GM19193 (cell line): ENCODE data around the gene ACYP2.

Source experiments
- POLR2A ChIP-seq: IDR thresholded peaks from 4 replicates; pipeline ENCODE4 v1.6.1; 2011; ENCODE audit not compliant: insufficient read depth, insufficient read length; ENCODE audit errors: extremely low read depth

The ACYP2 gene

DNA sequence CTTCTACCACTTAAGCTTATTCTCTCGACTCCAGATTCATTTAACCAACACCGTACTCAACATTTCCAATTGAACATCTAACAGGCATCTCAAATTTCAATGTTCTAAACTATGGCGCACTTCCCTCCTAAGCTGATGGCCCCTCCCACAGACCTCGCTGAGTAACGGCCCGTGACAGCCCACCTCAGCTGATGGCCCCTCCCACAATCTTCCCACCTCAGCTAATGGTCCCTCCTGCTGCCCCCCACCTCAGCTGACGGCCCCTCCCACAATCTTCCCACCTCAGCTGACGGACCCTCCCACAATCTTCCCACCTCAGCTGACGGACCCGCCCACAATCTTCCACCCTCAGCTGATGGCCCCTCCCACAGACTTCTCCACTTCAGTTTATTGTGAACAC is 197.7 kb downstream of the ACYP2 start:
- TF ChIP-seq POLR2A = no peak

DNA sequence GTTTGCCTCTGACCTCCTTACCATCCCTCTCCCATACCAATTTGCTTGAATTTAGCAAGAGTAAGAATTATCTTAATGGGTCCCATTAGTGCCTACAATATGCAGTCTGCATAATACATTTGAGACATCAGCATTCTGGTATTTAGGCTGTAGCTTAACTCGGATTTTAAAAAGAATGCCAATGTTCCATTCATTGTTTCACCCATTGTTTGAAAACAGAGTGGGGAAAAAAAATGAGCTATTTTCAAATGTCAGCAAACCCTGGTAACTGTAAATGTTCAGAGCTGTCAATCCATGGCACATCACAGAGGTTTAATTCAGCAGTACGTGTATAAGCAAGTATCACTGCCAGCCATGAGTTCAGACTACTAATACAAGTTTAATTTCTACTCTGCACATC is 202.6 kb downstream of the ACYP2 start:
- TF ChIP-seq POLR2A = no peak

DNA sequence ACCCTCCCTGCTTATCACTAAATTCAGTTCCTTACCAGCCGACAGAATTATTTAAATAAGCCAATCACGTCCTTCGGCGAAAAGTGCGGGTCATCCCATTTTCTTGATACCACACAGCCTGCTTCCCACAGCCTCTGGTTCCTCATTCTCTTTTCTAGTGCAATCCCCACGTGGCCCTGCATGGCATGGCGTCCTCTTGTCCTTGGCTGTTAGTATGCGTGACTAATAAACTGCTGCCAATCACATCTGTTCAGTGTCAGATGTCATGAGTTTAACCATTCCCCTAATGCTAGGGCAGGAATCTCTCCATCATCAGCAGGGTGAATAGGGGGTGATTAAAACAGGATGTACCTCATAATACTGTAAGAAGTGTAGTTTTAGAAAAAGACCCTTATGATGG is 203.4 kb downstream of the ACYP2 start:
- TF ChIP-seq POLR2A = no peak

DNA sequence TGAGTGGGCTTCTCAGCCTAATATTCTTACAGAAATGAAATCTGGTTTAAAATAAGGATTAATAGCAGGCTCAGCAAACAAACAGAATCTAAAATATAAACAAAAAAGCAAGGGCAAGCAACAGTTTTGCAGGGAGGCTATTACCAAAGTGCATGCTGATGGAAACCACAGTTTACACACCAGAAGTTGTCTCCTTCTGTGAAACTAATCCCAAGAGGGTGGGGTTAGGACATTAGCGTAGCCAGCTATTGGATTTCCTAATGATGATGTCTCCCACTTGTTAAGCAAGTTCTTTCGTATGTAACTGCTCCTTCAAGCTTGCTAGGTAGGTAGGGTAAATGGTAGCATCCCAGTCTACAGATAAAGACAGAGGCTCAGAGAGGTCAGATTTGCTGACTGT is 205.6 kb downstream of the ACYP2 start:
- no peak for TF ChIP-seq POLR2A

DNA sequence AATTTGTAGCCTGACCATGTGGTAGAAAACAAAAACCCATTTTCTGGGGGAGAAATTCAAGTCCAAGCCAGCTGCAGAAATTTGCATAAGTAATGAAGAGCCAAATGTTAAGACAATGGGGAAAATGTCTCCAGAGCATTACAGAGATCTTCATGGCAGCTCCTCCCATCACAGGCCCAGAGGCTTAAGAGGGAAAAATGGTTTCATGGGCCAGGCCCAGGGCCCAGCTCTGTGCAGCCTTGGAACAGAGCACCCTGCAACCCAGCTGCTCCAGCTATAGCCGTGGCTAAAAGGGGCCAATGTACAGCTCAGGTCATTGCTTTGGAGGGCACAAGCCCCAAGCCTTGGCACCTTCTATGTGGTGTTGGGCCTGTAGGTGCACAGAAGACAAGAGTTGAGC is 209.7 kb downstream of the ACYP2 start:
- no peak for TF ChIP-seq POLR2A

DNA sequence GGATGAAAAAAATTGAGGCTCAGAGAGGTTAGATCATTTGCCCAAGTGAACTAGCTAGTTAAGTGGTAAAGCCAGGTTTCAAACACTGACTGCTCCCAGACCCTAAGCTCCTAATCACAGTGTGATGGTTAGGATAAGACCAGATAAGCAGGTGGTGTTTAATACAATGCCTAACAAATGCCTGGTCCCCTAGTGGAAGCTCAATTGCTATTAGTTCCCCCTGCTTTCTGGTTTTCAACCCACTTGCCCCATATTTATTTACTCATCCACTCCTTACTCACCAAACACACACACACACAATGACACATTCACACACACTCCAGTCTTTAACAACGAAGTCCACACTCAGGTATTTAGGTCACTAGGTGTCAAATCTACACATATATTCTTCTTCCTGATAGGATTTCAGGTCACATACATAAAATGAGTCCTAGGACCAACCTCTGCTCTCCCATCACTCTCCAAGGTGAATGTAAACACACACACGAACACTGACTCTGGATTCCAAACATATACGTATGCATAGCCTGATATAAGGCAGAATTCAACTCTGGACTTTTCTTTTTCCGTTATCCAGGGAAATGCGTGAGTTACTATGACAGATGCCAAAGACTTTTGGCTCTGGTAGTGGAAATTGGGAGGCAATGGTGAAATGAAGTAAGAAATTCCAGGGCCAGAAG is 214.2 kb downstream of the ACYP2 start:
- no peak for TF ChIP-seq POLR2A

DNA sequence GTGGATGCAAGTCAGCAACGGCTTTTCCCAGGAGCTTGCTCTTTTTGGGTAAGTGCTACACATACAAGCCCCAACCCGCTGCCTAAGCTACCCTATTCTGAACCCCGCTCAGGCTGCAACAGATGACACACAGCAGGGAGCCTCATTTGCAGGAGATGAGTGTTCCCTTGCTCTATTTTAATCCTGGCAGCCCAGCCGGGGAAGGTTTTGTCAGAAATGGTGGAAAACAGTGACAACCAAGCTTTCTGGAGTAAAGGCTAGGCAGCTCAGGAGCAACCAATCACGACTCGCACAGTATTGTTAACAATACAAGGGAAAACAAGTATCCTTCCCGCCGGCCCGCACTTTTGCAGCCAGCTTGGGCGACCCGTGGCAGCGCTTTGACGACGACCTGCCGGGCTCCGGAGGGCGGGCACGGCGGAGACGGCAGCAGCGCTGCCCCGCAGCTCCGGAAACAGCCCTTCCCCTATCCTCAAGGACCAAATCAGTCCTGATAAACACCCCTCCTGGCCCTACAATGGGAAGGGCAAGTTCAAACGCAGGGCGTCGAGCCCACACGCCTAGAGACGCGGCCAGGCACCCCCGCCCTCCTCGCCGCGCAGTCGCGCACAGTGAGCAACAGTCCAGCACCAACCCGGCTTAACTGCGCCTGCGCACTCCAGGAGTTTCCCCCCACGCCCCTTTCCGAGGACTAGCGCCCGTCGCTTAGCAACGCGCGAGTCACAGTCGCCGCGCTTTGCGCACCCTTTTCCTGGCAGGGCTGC is 214.9 kb downstream of the ACYP2 start:
- no peak for TF ChIP-seq POLR2A

DNA sequence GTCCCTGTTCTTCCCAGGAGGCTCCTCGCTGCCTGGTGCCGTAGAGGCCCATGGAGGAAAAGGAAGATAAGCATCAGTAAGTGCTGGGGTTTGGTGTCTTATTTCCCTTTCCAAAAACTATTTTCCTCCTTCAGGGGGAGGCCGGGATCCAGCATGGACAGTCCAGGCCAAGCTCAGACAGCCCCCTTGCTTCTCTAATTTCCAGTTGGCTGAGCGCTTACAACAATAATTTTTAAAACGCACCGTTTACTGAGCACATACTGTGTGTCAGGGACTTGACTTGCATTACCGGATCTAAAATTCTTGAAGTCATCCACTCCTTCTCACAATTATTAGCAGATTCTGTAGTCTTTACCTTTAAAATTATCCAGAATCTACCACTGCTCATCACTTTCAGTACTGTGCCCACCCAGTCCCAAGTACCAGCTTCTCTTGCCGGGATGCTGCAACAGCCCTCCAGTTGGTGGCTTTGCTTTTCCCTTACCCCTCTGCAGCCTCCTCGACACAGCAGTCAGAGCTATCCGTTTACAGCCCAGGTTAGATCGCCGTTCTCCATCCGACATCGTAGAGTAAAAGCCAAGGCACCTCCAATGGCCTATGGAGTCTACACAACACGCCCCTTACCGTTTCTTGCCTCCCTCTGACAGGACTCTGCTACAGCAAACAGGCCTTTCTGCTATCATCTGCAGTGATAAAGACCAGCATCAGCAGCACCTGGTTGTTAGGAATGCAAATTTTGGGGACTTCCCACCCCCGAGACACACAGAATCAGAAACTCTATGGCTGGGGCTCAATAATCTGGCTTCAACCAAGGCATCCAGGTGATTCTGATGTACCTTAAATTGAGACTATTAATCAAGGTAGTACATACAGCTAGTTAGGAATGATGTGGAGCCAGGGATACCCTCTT is 215.8 kb downstream of the ACYP2 start:
- no peak for TF ChIP-seq POLR2A

DNA sequence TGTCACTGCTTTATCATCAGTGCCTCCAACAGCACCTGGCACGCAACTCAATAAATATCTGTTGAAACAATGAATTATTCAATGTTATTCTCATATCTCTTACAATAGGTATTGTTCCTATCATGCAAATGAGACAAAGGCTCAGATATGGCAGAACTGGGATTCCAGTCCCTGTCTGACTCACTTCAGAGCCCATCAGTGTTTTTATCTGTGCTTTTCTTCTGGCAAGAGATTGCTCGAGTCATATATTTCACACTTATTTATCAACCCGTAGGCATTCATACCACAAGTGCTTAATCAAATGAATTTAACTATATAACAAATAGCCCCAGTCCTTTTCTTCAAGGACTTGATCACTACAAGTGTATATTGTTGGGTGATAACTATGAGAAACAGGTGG is 217.0 kb downstream of the ACYP2 start:
- no peak for TF ChIP-seq POLR2A

DNA sequence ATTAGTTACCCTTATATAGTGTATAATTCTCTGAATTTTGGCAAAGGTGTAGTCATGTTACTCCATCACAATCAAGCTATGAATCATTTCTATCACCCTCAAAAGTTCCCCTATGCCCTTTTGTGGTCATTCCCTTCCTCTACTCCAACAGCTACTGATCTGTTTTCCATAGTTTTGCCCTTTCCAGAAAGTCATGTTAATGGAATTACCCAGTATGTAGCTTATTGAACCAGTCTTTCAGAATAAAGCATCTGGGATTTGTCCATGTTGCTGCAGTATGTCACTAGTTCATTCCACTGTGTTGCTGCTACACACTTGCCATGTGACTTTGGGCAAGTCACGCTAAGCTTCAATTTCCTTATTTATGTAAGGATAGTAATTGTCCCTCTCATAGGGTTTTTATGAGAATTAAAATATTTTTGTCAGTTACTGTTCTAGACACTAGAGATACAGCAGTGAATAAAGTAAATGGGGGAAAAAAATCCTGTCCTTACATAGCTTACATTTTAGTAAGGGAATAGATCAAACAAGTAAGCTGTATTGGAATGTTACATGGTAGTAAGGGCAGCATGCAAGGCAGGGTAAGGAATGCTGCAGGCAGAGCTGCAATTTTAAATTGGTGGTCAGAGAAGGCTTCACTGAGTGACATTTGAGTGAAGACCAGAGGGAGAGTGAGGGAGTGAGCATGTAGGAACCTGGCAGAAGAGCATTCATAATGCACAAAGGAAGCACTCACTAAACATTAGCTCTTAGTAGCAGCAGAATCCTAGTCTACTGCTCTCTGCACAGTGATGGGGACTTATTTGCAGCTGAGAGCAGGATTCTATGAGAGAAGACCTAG is 220.9 kb downstream of the ACYP2 start:
- TF ChIP-seq POLR2A = no peak

DNA sequence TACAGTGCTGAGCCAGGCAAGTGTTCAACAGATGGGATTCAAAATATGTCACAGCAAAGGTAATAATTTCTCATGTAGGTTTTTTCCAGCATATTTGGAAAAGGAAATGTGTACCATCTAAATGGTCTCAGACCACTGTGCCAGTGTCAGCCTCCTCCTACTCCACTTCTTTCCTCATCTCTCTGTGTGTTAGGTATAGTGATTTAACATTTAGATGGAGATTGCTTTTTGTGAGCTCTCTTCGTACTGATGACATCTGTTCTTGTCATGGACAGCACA is 221.5 kb downstream of the ACYP2 start:
- no peak for TF ChIP-seq POLR2A

DNA sequence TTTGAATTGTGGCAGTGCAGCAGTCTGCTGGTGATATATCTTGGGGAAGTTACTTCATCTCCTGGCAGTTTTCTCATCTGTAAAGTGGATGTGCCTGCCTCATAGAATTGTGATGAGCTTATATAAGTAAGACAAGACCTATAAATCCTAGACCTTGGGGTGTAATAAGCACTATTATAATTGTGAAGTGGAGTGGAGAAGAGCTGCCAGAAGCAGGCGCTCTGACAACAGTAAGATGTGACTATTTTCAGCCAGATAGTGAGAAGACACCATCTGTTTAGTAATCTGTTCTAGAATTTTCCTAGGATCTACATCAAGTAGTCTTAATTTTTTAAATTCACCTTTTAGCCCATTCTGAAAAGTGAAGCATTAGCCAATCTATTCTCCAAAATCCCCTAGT is 226.2 kb downstream of the ACYP2 start:
- no peak for TF ChIP-seq POLR2A

DNA sequence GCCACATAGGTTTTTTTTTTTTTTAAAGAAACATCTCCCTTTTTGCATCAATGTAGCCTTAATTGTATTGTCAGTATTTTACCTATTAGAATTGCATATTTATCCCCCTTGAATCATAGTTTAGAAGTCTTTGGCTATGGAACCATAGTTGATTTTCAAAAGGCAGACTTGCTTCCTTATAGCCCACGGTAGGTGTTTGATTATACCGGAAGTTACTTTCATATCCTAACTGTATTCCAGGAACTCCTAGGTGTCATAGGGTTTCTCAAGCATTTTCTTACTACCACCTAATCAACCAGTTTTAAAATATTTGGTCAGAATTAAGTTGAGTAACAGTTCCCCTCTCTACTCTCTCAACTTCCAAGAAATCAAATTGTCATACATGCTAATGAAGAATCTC is 227.2 kb downstream of the ACYP2 start:
- no peak for TF ChIP-seq POLR2A

DNA sequence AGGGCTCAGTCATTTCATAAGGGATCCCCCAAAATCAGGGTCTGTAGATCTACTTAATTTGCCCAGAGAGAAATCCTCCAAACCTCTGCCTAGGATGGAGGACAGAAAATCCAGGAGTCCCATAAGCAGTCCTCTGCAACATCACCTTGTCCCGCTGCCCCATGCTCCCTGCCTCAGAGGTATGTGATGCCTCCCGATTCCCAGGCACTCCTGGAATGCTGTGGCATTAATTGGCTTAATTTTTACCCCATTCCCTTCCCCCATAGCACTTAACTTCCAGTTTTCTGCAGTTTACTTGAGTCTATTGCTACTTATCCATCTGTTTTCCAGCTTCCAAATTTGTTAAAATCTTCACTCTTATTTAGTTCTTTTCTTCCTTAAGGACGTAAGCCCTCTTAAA is 232.2 kb downstream of the ACYP2 start:
- no peak for TF ChIP-seq POLR2A

DNA sequence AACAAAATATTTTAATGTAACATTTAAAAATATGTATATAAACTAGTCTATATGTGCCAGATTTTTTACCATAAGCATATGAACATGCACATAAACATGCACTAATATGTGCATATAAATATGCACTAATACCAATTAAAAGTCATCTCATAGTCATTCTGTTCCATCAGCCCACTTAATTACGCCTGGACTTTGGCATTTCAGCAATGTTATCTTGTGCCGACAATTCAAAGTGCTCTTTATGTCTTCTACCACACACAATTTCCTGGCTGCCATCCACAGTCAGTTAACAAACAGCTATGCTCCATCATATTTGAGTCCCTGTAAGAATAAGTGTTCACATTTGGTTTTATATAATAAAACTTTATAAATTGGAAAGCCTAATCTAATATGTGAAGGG is 233.2 kb downstream of the ACYP2 start:
- no peak for TF ChIP-seq POLR2A
